GOT3 (cell line): ENCODE results near the gene PITX1.

Experiments
- DNase-seq: peaks from one replicate; lab custom pipeline; 2025; ENCODE audit warnings: mixed read lengths; lab: John Stamatoyannopoulos, UW

The PITX1 gene

GRCh38 chr5:135041726-135042125, 7.7 kb upstream of the PITX1 start:
- no peak for DNase-seq

DNA sequence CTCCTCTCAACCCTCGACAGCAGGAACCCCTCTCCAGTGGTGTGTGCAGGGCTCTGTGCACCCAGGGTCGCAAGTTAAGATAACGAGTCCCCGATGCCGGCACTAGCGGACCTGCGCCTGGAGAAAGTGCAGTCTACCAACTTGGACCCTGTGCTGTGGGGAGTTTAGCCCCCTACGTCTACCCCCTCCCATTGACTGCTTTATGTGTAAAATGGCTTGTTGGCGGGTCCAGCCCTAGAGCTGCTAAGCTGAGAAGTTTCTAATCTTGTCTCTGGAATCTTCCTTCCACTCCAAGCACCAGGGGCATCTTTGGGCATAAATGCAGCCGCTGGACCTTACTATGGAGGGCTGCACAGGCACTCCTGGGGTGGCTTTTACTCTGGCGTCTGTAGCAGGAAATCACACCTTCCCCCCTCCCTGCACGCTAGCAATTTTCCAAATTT, 7.1 kb upstream of the PITX1 start:
- no peak for DNase-seq

DNA sequence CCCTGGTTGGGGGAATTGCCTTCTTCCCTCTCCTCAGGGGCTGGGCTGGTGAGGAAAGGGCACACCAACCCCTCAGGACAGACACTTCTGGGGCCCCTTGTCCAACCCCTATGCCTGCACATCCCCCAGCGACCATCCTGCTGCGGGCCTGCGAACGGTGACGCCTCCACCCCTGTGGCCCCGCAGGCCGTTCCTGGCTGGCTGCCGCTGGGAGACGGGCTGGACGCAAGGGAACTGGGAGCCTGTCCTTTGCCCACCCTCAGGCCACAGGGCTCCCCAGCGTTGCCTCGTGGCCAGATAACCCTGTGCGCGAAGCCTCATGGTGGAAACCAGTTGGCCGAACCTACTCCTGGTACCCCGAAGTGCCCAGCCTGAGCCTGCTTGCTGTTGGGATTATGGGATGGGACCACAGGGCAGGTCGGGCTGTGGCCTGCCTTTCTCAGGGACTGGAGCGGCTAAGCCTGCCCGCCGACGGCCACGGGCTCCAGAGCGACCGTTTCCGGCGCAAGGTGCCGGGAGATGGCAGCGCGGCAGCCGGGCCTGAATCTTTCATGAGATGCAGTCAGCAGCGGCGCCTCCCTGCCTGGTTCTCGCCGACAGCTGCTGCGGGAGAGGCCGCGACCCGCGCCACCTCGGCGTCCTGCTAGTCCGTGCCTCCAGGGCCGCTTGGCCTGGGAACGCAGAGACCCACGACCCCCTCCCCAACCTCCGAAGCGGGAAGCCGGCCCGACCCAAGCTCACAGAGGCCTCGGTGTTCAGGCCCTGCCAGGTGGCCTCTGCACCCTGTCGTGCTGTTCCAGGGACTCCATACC, 6.5 kb upstream of the PITX1 start:
- DNase-seq: no peak

GRCh38 chr5:135040034-135040332, 6.0 kb upstream of the PITX1 start:
- DNase-seq: no peak

GRCh38 chr5:135039271-135040033, 5.4 kb upstream of the PITX1 start:
- no peak for DNase-seq

DNA sequence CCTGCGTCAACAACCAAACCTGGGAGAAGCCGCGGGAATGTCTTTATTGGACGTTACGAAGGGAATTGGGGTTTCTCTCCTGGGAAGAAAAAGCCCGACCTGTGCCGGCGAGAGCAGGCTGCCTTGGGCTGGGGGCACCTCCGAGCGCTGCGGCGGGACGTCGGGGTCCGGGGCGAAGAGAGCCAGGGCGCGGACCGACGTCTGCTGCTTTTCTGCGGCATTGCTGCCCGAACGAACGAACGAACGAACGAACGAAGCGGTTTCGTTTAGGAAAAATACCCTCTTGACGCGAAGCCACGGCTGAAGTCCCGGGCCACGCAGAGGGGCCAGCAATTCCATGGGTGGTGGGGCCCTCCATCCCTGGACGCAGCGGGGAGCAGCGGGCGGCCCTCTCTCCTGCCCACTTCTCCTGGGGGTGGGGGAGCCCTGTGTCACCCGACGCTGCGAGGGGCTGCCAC, 4.8 kb upstream of the PITX1 start:
- DNase-seq: no peak

DNA sequence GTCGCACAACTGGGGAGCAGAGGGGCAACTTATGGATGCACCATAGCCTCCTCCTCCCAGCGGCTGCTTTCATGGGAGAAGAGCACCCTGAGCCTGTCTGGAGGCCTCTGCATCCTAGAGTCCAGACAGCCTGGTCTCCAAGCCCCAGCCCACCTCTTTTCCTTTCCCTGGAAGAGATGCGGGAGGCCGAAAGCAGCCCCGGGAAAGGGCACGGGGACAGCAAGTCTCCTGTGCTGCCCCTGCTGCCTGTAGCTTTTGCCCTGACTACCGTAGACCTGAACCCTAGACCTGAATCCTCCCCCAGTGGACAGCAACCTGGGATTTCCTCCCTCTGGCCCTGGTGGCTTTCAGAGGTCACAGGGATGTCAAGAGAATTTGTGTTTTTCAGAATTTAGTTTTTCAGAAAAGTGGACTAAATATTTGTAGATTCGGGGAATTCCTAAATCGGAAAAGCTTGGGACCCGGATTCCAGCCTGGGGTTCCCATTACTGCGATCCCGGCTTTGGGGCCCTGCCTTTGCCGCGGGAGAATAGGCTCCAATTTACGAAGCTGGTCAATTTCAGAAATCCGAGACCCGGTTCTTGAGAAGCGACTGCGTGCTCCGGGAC, 4.3 kb upstream of the PITX1 start:
- no peak for DNase-seq

GRCh38 chr5:135037519-135038204, 3.6 kb upstream of the PITX1 start:
- no peak for DNase-seq

- DNase-seq: no peak
Measured at GRCh38 chr5:135036405-135036804, 2.4 kb upstream of the PITX1 start.

DNA sequence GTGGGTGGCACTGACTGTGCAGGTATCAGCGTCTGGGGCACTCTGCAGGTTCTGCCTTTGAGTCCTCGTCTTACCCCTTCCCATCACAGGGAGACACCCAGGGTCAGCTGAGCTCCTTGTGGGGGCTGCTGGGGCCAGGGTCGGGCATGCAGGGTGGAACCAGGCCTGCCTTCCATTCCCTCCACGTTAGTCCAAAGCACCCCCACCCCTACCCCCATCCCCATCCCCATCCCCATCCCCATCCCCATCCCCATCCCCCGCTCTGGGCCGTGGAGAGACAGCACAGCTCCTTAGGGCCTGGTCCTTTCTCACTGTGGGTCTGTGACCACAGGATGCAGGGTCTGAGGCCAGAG, 1.6 kb upstream of the PITX1 start:
- DNase-seq: no peak

DNA sequence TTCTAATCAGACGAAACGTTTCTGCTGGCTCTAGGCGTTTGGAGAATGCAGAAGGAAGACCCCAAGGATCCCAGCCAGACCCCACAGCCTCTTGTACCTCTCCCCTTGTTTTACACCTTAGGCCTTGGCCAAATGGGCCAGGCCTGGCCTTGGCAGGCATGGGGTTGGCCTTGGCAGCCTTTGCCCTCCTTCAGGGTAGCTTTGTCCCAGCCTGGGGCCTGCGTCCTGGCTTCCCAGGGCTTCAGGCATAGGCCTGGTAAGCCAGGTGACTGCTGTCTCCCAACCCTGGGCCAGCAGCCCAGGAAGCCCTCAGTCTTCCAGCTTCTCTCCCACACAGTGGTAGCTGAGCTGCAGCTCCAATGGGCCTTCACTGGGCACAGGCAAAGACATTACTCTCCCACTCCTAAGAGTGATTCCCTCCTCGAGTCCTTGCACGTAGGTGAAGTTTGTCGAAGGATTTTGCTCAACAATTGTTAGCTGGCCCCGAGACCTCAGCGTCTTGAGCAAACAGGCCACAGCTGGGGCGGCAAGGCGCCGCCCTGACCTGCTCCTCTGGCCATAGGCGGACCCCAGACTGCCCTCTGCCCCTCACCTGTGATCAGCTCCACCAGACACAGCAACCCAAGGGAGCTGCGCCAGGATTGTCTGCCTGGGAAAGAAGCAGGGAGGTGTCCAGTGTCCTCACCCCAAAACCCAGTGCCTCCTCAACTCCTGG, 1.1 kb upstream of the PITX1 start:
- no peak for DNase-seq

- no peak for DNase-seq
Measured at GRCh38 chr5:135034236-135034962, 371 bp upstream of the PITX1 start.

GRCh38 chr5:135032999-135033861, 798 bp downstream of the PITX1 start:
- DNase-seq: no peak

GRCh38 chr5:135032695-135032998, 1.4 kb downstream of the PITX1 start:
- no peak for DNase-seq

- no peak for DNase-seq
Measured at GRCh38 chr5:135031813-135032694, 2.0 kb downstream of the PITX1 start.

GRCh38 chr5:135030956-135031812, 2.8 kb downstream of the PITX1 start:
- no peak for DNase-seq

DNA sequence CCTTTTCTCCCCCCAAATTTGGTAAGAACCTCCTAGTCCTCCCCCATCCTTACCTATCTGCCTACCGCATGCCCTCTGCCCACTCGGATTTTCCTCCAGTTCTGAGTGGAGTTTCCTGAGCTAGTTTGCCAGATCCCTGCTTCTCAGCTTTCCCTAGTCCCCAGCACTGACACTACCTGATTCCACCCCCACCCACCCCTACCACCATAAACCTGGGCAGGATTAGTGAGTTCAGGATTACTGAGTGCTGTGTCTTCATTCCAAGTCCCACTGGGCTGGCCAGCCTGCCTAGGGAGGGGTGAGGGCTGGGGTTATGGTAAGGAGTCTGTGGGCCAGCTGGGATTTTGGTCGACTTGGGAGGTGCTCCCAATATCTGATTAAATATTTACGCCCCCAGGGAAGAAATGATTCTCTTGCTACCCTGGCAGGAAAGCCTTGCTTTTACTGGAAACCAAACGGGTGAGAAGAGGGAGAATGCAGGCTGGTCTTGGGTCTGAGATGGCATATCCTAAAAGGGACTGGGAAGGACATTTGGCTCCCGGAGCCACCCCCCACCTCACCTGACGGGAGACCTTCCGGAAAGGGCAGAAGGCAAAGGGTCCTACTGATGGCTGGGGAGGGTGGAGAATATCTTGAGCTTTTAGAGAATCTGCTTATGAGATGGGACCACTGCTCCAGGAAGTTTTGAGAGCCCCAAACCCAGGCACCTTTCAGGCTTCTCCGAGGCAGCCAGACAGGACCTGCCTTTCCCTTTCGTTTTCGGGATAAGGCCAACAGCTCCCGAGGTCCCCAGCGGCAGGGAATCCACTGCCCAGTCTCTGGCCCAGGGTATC, 3.7 kb downstream of the PITX1 start:
- no peak for DNase-seq
